ENCODE data around the gene VEGFA.

DNA sequence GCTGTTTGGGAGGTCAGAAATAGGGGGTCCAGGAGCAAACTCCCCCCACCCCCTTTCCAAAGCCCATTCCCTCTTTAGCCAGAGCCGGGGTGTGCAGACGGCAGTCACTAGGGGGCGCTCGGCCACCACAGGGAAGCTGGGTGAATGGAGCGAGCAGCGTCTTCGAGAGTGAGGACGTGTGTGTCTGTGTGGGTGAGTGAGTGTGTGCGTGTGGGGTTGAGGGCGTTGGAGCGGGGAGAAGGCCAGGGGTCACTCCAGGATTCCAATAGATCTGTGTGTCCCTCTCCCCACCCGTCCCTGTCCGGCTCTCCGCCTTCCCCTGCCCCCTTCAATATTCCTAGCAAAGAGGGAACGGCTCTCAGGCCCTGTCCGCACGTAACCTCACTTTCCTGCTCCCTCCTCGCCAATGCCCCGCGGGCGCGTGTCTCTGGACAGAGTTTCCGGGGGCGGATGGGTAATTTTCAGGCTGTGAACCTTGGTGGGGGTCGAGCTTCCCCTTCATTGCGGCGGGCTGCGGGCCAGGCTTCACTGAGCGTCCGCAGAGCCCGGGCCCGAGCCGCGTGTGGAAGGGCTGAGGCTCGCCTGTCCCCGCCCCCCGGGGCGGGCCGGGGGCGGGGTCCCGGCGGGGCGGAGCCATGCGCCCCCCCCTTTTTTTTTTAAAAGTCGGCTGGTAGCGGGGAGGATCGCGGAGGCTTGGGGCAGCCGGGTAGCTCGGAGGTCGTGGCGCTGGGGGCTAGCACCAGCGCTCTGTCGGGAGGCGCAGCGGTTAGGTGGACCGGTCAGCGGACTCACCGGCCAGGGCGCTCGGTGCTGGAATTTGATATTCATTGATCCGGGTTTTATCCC lies at the start of gene VEGFA:
- TF ChIP-seq EZH2 (IDR thresholded peaks at IDR 0.05) (no peak), POLR2AphosphoS5 (IDR thresholded peaks at IDR 0.05; ENCODE audit: borderline replicate concordance, low read depth, low read length) (peak; percentile 99), FOXP2 (optimal IDR thresholded peaks at IDR 0.05; ENCODE audit: control extremely low read depth, extremely low read length, insufficient read depth) (peak; percentile 10)

Measured in SK-N-MC (cell line).